Smooth muscle cell (in vitro differentiated cells): ENCODE measurements around the gene BCR. TPM values are rescaled to one million over a fixed set of nuclear protein-coding genes. Genes with fewer than 3 reads are reported as not detected.

Source experiments
- DNase-seq: peaks from one replicate; lab custom pipeline; 2025; ENCODE audit not compliant: unreplicated experiment; lab: John Stamatoyannopoulos, UW
- H2AFZ ChIP-seq: fragments of 200-600 bp; sonication (generic); 2 replicates; pipeline ENCODE4 v1.6.0; 2016; ENCODE audit warnings: antibody characterized with exemption, low read depth, mild to moderate bottlenecking
- H3F3A ChIP-seq: fragments of 200-600 bp; sonication (generic); 2 replicates; pipeline ENCODE4 v1.6.0; 2017; ENCODE audit warnings: antibody characterized with exemption, low read depth
- H3K27ac ChIP-seq: fragments of 200-600 bp; sonication (generic); 2 replicates; pipeline ENCODE4 v1.5.1; 2016; ENCODE audit warnings: low read depth, mild to moderate bottlenecking
- H3K27me3 ChIP-seq: fragments of 200-600 bp; sonication (generic); 2 replicates; pipeline ENCODE4 v1.6.1; 2016; ENCODE audit warnings: low read depth, mild to moderate bottlenecking
- H3K36me3 ChIP-seq: fragments of 200-600 bp; sonication (generic); 2 replicates; pipeline ENCODE4 v1.5.1; 2016; ENCODE audit warnings: low read depth
- H3K4me1 ChIP-seq: fragments of 200-600 bp; sonication (generic); 2 replicates; pipeline ENCODE4 v1.5.1; 2016; ENCODE audit warnings: low read depth
- H3K4me2 ChIP-seq: fragments of 200-600 bp; sonication (generic); 2 replicates; pipeline ENCODE4 v1.6.0; 2016; ENCODE audit warnings: mild to moderate bottlenecking
- H3K4me3 ChIP-seq: fragments of 200-600 bp; sonication (generic); 2 replicates; pipeline ENCODE4 v1.5.1; 2016; ENCODE audit warnings: mild to moderate bottlenecking
- H3K79me2 ChIP-seq: fragments of 200-600 bp; sonication (generic); 2 replicates; pipeline ENCODE4 v1.6.0; 2016; ENCODE audit warnings: low read depth, mild to moderate bottlenecking
- H3K9ac ChIP-seq: fragments of 200-600 bp; sonication (generic); 2 replicates; pipeline ENCODE4 v1.6.0; 2016; ENCODE audit warnings: low read depth
- H3K9me3 ChIP-seq: fragments of 200-600 bp; sonication (generic); replicated peaks from 2 replicates; pipeline ENCODE4 v1.5.1; 2016; ENCODE audit warnings: low read depth
- H4K20me1 ChIP-seq: fragments of 200-600 bp; sonication (generic); 2 replicates; pipeline ENCODE4 v1.6.0; 2016; ENCODE audit warnings: low read depth
- CTCF ChIP-seq: fragments of 200-600 bp; sonication (generic); IDR thresholded peaks from 2 replicates; pipeline ENCODE4 v1.5.1; 2017; ENCODE audit warnings: borderline replicate concordance, mild to moderate bottlenecking, antibody characterized with exemption; ENCODE audit not compliant: insufficient read depth, poor library complexity, severe bottlenecking
- WGBS: methylation state at CpG from one replicate; pipeline ENCODE4 v1.1.7; 2016; ENCODE audit warnings: low lambda C conversion rate; 5-methylcytosine and 5-hydroxymethylcytosine counted together
- polyA plus RNA-seq: library from polyadenylated mRNA; unstranded; fragments of >200 nt; fragmentation: Nextera tagmentation; extraction: Ambion mirVana; gene quantifications from 2 replicates; pipeline ENCODE4 v1.2.1, GENCODE V29; 2016
- total RNA-seq: library from RNA; depleted of rRNA; stranded (reverse); fragments of >200 nt; gene quantifications from 2 replicates; pipeline ENCODE4 v1.2.3, GENCODE V29; 2014

Gene BCR
- total and polyA plus RNA-seq, 2 experiments from 2014 or later = 11.1 to 13.4 TPM

- peak; percentile 90 for DNase-seq
- 7% methylated on average over 60 of the region's 62 CpGs for WGBS
- no peaks in the 10 kb centered on the region for H3K9me3 ChIP-seq
- H3F3A ChIP-seq = peaks cover 10% of the 10 kb centered on the region
- H3K27ac ChIP-seq = peak within 1 kb of the TSS; percentile 79
- no peaks in the 10 kb centered on the region for H4K20me1 ChIP-seq
- peak within 1 kb of the TSS; percentile 96 for H2AFZ ChIP-seq
- H3K79me2 ChIP-seq = no peaks in the 10 kb centered on the region
- H3K4me1 ChIP-seq = peaks cover 19% of the 10 kb centered on the region
- H3K9ac ChIP-seq = peak within 1 kb of the TSS; percentile 90
- no peak for TF ChIP-seq CTCF
- H3K4me2 ChIP-seq = peak within 1 kb of the TSS; percentile 89
- H3K4me3 ChIP-seq = peak within 1 kb of the TSS; percentile 43
- no peaks in the 10 kb centered on the region for H3K36me3 ChIP-seq
- no peaks in the 10 kb centered on the region for H3K27me3 ChIP-seq
Observed at GRCh38 chr22:23144932-23145877, 35.1 kb upstream of the BCR start, which contains the start of gene RAB36. Gene RAB36 (plus strand): TSS chr22:23145477. CDS start chr22:23146617, 1,140 bp downstream.

- 89% methylated on average over 2 of the region's 2 CpGs for WGBS
- H3K9ac ChIP-seq = peak overlapping the region; percentile 90
- peak overlapping the region; percentile 96 for H2AFZ ChIP-seq
- peak overlapping the region; percentile 43 for H3K4me3 ChIP-seq
- H3K27ac ChIP-seq = peak overlapping the region; percentile 79
- H3K27me3 ChIP-seq = no peaks in the 10 kb centered on the region
- H3K4me1 ChIP-seq = peaks cover 19% of the 10 kb centered on the region
- TF ChIP-seq CTCF = no peak
- no peaks in the 10 kb centered on the region for H3K9me3 ChIP-seq
- peaks cover 10% of the 10 kb centered on the region for H3F3A ChIP-seq
- H3K79me2 ChIP-seq = no peaks in the 10 kb centered on the region
- no peaks in the 10 kb centered on the region for H3K36me3 ChIP-seq
- H4K20me1 ChIP-seq = no peaks in the 10 kb centered on the region
- no peak for DNase-seq
- H3K4me2 ChIP-seq = peak overlapping the region; percentile 89
Observed at GRCh38 chr22:23145878-23146470, 34.3 kb upstream of the BCR start.

DNA sequence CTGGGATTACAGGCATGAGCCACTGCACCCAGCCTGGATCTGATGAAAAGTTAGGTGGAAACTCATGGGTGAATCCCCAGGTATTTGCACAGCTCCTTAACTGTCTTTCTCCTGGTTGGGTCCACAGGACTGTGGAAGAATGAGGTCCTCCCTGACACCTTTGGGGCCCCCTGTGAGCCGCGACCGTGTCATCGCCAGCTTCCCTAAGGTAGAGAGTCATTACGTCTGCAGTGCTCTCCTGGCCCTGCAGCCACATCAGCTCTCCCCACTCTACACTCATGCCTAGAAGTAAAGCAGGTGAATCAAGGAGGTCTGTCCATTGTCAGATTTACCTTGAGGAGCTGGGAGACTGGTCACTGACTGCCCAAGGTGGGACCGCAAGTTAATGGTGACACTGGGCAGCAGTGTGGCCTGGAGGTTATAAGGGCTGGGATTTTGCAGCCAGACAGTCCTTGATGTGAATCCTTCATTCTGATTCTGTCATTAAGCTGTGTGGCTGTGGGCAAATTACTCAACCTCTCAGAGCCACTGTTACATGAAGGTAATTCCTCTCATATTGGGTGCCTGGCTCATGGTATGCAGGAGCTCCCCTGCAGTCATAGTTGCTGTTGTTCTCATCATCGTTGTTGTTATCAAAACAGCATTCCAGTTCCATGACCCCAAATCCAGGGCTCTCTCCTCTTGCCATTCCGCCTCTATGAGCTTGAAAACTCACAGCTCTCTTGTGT, 33.7 kb upstream of the BCR start:
- no peak overlapping the region for H3K27ac ChIP-seq
- H3K9ac ChIP-seq = no peak overlapping the region
- 72% methylated on average over 7 of the region's 8 CpGs for WGBS
- H3K9me3 ChIP-seq = no peaks in the 10 kb centered on the region
- H3K4me2 ChIP-seq = no peak overlapping the region
- H4K20me1 ChIP-seq = no peaks in the 10 kb centered on the region
- H3F3A ChIP-seq = peaks cover 10% of the 10 kb centered on the region
- no peak overlapping the region for H2AFZ ChIP-seq
- no peaks in the 10 kb centered on the region for H3K79me2 ChIP-seq
- peaks cover 15% of the 10 kb centered on the region for H3K4me1 ChIP-seq
- DNase-seq = no peak
- no peak for TF ChIP-seq CTCF
- H3K36me3 ChIP-seq = no peaks in the 10 kb centered on the region
- no peaks in the 10 kb centered on the region for H3K27me3 ChIP-seq
- H3K4me3 ChIP-seq = no peak overlapping the region
